Activated T-cell treated with anti-CD3 and anti-CD28 coated beads, Interleukin-2, amount 50 U/mL, for 72 hours (primary cell): Measurements from ENCODE around the gene WWOX. TPM values are rescaled to one million over a fixed set of nuclear protein-coding genes. Genes with fewer than 3 reads are reported as not detected.

ENCODE experiments used
- ATAC-seq, 2 donors: fragments of 150-1000 bp; cut with Tn5 transposase; replicated peaks in 1 of 2; 2 replicates each; pipeline ENCODE4 v1.10.0; 2021; ENCODE audit warnings: moderate library complexity in 2 of 2, mild to moderate bottlenecking in 1 of 2
- DNase-seq, 2 donors: peaks; one replicate each; pipeline ENCODE4 v3.0.0; 2021 to 2022; ENCODE audit warnings: mixed read lengths in 1 of 2
- H3K27ac Mint-ChIP-seq: one replicate; pipeline ENCODE4 v1.8.0; 2022; ENCODE audit warnings: mild to moderate bottlenecking, moderate library complexity, mixed read lengths
- H3K27me3 Mint-ChIP-seq: one replicate; pipeline ENCODE4 v1.8.0; 2022; ENCODE audit warnings: low read depth, mixed read lengths
- H3K36me3 Mint-ChIP-seq, 2 donors: one replicate each; pipeline ENCODE4 v1.8.0; 2022; ENCODE audit warnings: mixed read lengths in 2 of 2, mild to moderate bottlenecking in 1 of 2; ENCODE audit not compliant: insufficient read depth in 2 of 2
- H3K4me1 Mint-ChIP-seq: one replicate; pipeline ENCODE4 v1.8.0; 2022; ENCODE audit warnings: low read depth, mixed read lengths
- H3K4me3 Mint-ChIP-seq, 2 donors: one replicate each; pipeline ENCODE4 v1.8.0; 2022; ENCODE audit warnings: mild to moderate bottlenecking in 2 of 2, mixed read lengths in 2 of 2, moderate library complexity in 2 of 2
- H3K9me3 Mint-ChIP-seq, 2 donors: one replicate each; pipeline ENCODE4 v1.8.0; 2022; ENCODE audit warnings: mixed read lengths in 2 of 2
- total RNA-seq, 2 donors: library from RNA; stranded (reverse); gene quantifications; one replicate each; pipeline ENCODE4 v1.2.3, GENCODE V29; 2022

WWOX gene
- total RNA-seq, 2 donors from 2014 or later: 21.2 to 21.5 TPM

DNA sequence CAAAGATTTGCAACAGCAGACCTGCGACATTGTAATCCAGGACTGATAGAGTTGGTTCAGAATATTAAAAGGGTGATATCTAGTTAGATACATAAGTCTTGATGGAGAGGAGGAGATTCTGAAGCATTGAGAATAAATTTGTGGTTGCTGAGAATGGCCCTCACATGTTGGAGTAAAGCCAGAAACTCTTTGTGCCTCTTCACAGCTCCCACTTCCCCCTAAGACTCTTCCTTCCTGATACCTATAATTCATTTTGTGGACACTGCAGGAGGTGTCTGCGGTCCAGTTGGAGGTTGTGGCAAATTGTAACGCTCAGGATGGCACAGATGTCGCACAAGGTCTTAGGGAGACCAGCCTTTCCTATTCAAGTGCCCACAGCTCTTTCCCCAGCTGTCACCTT, 17.5 kb downstream of the WWOX start:
- H3K4me1 Mint-ChIP-seq: no peaks in the 10 kb centered on the region
- ATAC-seq (no peak), DNase-seq (no peak)
- no peak overlapping the region for H3K4me3 Mint-ChIP-seq
- peaks cover 2% of the 10 kb centered on the region in 2 donors for H3K36me3 Mint-ChIP-seq
- no peaks in the 10 kb centered on the region for H3K9me3 Mint-ChIP-seq
- no peaks in the 10 kb centered on the region for H3K27me3 Mint-ChIP-seq
- H3K27ac Mint-ChIP-seq: no peak overlapping the region

DNA sequence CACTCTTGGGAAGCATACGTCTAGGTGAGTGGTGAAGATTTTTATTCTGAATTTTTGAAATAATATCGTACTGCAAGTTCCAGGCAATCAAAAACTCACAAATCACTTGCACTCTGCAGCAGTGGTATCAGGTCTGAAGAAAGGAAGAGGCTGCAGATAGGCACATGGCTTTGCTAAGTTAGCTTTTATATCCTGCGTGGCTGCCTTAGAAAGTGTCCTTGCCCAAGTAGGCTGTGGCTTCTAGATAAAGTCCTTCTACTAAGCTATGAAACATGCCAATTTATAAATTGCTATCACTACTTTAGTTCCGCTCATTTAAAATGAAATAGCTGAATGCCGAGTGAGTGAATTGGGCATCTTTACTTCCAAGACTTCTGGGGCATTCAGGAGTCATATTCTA, 17.9 kb downstream of the WWOX start:
- ATAC-seq (no peak), DNase-seq (no peak)
- Mint-ChIP-seq H3K27me3 (no peaks in the 10 kb centered on the region), H3K4me1 (no peaks in the 10 kb centered on the region), H3K27ac (no peak overlapping the region), H3K36me3 (peaks cover 2% of the 10 kb centered on the region in 2 donors), H3K9me3 (no peaks in the 10 kb centered on the region), H3K4me3 (no peak overlapping the region)

DNA sequence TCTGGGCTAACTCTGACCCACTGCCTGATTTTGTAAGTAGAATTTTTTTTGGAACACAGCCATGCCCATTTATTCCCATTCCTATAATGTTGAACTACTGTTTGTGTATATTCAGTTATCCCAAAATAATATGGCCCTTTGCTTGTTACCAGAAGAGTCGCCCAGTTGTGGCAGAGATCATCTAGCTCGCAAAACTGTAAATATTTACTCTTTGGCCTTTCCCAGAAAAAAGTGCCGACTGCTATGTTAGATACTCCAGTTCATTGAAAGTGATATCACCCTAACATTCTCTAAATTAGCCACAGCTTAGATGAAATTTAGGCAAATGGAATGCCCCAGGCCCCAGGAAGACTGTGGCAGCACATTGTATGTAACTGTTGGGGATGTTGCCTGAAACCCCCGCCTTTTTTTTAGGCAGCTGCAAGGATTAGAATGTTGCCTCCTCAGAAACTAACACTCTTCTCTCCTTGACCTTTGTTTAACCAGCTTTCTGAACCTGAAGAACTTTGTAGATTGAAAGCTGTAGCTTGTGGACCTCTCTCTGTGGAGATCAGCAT, 19.1 kb downstream of the WWOX start:
- Mint-ChIP-seq H3K36me3 (peaks cover 2% of the 10 kb centered on the region in 2 donors), H3K9me3 (no peaks in the 10 kb centered on the region), H3K27me3 (no peaks in the 10 kb centered on the region), H3K4me1 (peaks cover 5% of the 10 kb centered on the region), H3K27ac (no peak overlapping the region), H3K4me3 (no peak overlapping the region)
- ATAC-seq (no peak), DNase-seq (no peak)

DNA sequence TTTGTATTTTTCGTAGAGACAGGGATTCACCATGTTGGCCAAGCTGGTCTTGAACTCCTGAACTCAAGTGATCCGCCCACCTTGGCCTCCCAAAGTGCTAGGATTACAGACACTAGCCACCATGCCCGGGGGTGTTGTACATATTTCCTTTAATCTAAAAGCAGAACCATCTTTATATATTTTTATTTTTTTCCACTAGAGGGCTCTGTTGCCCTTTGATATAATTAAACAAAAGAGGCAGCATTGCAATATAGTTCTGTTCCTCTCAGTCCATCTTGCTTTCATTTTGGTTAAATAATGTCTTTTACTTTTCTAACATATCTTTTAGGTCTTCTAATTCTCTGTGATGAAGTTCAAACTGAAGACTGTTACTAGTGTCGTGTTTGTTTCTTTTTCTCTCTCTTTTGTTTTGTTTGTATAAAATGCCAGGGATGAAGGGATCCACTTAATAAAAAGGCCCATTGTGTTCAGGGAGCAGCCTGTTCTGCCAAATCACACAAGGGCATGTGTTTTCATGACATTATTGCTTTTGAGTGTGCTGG, 23.4 kb downstream of the WWOX start:
- Mint-ChIP-seq H3K4me1 (peaks cover 5% of the 10 kb centered on the region), H3K36me3 (peaks cover 2% of the 10 kb centered on the region in 2 donors), H3K9me3 (no peaks in the 10 kb centered on the region), H3K27me3 (no peaks in the 10 kb centered on the region), H3K27ac (peak overlapping the region; percentile 97), H3K4me3 (peak overlapping the region in 1 of 2 donors; percentile 81)
- DNase-seq (peak; percentile 4 to 7), ATAC-seq (peak; percentile 65 to 66)

DNA sequence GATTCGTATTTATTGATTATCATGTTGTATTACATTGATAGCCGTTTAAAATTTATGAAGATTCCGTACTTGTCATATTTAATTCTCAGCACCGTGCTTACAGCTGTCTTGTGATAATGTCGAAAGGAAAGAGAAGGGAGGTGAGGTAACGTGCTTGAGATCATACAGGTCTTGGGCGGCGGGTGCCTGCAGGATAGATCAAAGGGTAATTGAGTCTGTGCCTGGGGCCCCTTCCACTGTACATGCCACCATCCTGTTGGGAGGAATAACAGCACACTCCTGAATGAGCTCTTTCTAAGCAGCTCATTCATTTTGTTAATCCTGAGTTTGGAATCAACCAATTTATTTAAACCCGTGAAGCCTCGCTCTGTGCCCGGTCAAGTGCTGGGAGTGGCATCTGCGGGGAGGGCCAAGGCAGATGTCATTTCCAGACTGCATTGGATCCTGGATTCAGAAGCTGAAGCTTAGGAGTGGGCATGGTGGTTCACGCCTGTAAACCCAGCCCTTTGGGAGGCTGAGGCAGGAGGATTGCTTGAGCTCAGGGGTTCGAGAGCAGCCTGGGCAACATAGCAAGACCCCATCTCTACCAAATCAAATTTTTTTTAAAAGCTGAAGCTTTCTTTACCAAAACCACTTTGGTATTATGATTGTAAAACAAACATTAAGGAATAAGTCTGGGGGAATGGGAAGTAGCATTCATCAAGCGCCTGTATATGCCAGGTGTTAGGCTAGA, 25.8 kb downstream of the WWOX start:
- ATAC-seq (no peak), DNase-seq (no peak)
- Mint-ChIP-seq H3K27me3 (no peaks in the 10 kb centered on the region), H3K36me3 (peaks cover 0 to 2% of the 10 kb centered on the region in 2 donors), H3K4me1 (peaks cover 5% of the 10 kb centered on the region), H3K9me3 (peaks cover 0 to 2% of the 10 kb centered on the region in 2 donors), H3K27ac (no peak overlapping the region), H3K4me3 (no peak overlapping the region)

DNA sequence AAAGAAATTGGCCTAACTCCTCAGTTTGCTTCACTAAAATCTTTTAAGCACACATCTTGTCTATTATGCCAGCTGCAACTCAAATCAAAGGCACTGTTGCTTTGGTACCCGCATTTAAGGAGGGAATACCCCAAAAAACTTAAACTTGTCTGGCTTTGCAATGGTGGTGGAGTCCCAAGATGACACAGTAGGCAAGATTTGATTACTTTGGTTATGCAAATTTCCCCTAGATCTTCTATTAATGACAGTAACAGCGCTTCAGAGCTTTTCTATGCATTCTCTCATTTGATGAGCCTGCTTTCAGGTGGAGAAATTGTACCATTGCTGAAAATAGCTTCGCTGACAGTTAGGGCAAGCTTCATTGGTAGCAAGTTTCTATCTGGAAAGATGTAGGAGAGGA, 27.2 kb downstream of the WWOX start:
- DNase-seq (no peak), ATAC-seq (no peak)
- Mint-ChIP-seq H3K9me3 (peaks cover 0 to 2% of the 10 kb centered on the region in 2 donors), H3K27ac (no peak overlapping the region), H3K27me3 (no peaks in the 10 kb centered on the region), H3K4me3 (no peak overlapping the region), H3K36me3 (no peaks in the 10 kb centered on the region), H3K4me1 (peaks cover 5% of the 10 kb centered on the region)

DNA sequence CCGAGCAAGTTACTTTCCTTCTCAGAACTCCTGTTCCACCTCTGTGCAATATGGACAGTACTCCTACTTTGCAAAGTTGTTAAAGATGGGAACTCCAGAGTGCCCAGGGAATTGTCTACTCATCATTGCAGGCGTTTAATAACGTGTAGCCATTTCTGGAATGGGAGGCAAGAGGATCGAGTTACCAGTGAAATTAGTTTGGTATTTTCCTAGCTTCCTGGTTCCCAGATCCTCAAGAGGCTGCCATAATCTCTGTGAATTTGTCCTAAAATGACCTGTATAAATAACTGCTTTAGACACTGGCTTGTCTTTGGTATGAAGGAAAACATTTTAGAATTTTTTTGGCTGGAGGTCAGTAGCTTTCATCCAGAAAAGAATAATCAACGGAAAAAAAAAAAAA, 27.7 kb downstream of the WWOX start:
- H3K4me1 Mint-ChIP-seq: peaks cover 5% of the 10 kb centered on the region
- H3K4me3 Mint-ChIP-seq: no peak overlapping the region
- ATAC-seq: no peak
- no peaks in the 10 kb centered on the region for H3K27me3 Mint-ChIP-seq
- no peak for DNase-seq
- H3K27ac Mint-ChIP-seq: no peak overlapping the region
- no peaks in the 10 kb centered on the region for H3K36me3 Mint-ChIP-seq
- peaks cover 0 to 2% of the 10 kb centered on the region in 2 donors for H3K9me3 Mint-ChIP-seq

DNA sequence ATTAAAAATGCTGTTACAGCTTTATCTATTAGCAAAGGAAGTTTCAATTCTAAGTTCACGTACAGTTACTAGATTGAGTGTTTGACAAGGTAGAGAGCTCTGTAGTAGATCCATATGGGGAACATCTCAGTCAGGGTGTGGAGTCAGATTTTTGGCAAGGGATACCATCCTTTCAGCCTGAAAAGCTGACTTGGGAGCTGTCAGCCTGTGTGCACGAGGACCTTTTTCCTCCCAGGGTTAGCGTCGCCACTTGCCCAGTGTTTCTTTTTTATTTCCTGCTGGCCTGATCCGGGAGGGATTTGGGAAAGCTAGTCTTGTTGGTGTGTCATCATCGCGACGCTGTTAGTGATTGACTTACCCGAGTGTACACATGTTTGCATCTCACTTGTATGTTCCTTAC, 29.5 kb downstream of the WWOX start:
- Mint-ChIP-seq H3K27ac (no peak overlapping the region), H3K9me3 (peaks cover 0 to 2% of the 10 kb centered on the region in 2 donors), H3K4me3 (no peak overlapping the region), H3K36me3 (peaks cover 0 to 2% of the 10 kb centered on the region in 2 donors), H3K27me3 (no peaks in the 10 kb centered on the region), H3K4me1 (no peaks in the 10 kb centered on the region)
- ATAC-seq (no peak), DNase-seq (no peak)

DNA sequence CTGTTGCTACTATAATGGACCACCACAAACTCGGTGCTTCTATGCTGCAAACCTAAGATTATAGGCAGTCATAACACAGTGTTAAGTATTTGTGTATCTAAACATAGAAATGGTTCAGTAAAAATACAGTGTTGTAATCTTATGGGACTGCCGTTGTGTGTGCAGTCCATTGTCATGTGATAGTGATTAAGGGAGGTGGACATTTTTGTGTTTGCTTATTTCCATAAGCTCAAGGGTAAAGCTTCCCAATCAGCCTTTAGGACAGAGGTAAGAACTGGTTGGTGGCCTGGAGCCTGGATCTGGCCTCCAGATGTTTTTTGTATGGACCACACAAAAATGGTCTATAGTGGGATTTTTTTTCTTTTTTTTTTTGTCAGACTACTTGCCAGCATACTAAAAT, 29.9 kb downstream of the WWOX start:
- no peak overlapping the region for H3K4me3 Mint-ChIP-seq
- H3K4me1 Mint-ChIP-seq: no peaks in the 10 kb centered on the region
- DNase-seq (no peak), ATAC-seq (no peak)
- H3K27me3 Mint-ChIP-seq: no peaks in the 10 kb centered on the region
- H3K27ac Mint-ChIP-seq: no peak overlapping the region
- H3K36me3 Mint-ChIP-seq: peaks cover 0 to 2% of the 10 kb centered on the region in 2 donors
- peaks cover 0 to 2% of the 10 kb centered on the region in 2 donors for H3K9me3 Mint-ChIP-seq

DNA sequence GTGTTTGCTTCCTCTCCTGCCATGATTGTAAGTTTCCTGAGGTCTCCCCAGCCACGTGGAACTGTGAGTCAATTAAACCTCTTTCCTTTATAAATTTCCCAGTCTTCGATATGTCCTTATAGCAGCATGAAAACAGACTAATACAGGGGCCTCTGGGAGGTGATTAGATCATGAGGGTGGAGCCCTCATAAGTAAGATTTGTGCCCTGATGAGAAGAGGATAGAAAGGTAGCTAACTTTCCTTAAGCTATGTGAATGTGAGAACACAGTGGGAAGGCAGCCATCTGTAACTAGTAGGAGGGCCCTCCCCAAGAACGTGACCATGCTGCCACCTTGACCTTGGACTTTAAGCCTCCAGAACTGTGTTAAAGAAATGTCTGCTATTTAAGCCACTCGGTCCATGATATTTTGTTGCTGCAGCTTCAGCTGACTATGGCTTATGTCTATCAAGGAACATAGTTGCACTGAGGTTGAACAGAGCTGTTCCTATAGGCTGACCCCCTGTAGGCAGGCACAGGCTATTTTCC, 30.7 kb downstream of the WWOX start:
- DNase-seq: no peak
- H3K27me3 Mint-ChIP-seq: no peaks in the 10 kb centered on the region
- no peak overlapping the region for H3K4me3 Mint-ChIP-seq
- ATAC-seq: no peak
- H3K9me3 Mint-ChIP-seq: peaks cover 0 to 2% of the 10 kb centered on the region in 2 donors
- peaks cover 0 to 2% of the 10 kb centered on the region in 2 donors for H3K36me3 Mint-ChIP-seq
- peaks cover 7% of the 10 kb centered on the region for H3K4me1 Mint-ChIP-seq
- H3K27ac Mint-ChIP-seq: no peak overlapping the region

DNA sequence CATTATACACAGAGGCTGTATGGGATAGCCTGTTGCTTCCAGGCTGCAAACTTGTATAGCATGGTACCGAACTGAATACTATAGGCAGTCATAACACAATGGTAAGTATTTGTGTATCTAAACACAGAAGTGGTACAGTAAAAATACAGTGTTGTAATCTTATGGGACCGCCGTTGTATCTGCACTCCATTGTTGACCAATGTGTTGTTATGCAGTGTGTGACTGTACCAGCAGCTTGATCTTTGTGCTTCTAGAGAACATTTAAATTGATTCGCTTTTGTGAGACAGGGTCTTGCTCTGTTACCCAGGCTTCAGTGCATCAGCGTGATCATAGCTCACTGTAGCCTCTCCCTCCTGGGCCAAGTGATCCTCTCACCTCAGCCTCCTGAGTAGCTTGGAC, 31.5 kb downstream of the WWOX start:
- peaks cover 0 to 2% of the 10 kb centered on the region in 2 donors for H3K36me3 Mint-ChIP-seq

DNA sequence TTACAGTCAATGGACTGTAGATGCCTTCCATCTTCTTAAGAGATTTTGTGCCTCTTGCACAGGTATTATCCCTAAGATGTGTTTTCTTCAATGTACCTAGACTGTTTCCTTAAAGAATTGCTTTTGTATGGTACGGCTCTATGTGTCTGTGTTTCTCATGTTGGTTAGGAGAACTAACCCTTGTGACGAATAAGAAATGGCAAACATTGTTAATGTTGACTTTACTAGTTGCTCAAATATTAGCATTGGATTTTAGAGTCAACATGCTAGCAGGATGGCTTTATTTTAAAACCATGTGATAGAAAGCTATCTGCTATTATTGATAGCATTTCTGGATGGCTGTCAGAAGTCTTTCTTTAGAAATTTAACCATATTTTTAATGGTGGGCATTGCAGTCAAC, 34.5 kb downstream of the WWOX start:
- Mint-ChIP-seq H3K4me1 (peaks cover 8% of the 10 kb centered on the region), H3K4me3 (no peak overlapping the region), H3K9me3 (peaks cover 0 to 2% of the 10 kb centered on the region in 2 donors), H3K27me3 (no peaks in the 10 kb centered on the region), H3K36me3 (peaks cover 0 to 2% of the 10 kb centered on the region in 2 donors), H3K27ac (no peak overlapping the region)
- DNase-seq (no peak), ATAC-seq (no peak)

More for the DNA sequence above, 31.5 kb downstream of the WWOX start:
- ATAC-seq: no peak
- Mint-ChIP-seq H3K9me3 (peaks cover 0 to 2% of the 10 kb centered on the region in 2 donors), H3K4me3 (no peak overlapping the region), H3K27ac (no peak overlapping the region), H3K27me3 (no peaks in the 10 kb centered on the region), H3K4me1 (peaks cover 8% of the 10 kb centered on the region)
- DNase-seq: no peak

DNA sequence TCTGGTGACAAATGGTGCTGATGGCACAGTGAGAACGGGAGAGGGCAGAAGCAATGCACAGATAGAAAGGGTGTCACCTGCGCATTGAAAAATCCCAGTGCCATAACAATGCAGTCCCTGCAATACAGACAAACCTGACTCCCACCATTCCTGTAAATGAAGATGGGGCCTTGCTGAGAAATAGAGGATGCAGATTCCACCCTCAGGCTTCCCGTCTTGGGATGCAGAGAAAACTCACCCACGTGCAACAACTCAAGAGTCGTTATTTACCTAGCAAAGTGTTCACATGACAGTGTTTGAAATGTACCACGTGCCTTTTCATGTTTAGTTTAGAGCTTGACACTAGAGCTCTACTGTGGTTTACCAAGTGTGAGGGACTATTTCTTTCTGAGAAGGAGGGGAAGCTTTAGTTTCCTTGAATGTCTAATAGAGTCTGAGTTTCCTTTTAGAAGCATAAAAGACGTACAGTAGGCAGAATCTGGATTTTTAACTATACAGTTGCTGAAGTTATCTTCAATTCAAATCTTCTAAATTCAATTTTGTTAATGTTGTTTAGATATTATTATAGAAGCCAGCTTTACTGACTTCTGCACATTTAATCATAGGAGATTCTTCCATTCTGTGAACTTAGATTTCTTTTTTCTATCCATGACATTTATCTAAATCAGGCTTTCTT, 35.6 kb downstream of the WWOX start:
- Mint-ChIP-seq H3K27me3 (no peaks in the 10 kb centered on the region), H3K27ac (no peak overlapping the region), H3K9me3 (no peaks in the 10 kb centered on the region), H3K36me3 (peaks cover 0 to 2% of the 10 kb centered on the region in 2 donors), H3K4me3 (no peak overlapping the region), H3K4me1 (peaks cover 8% of the 10 kb centered on the region)
- ATAC-seq (peak in 1 of 2 donors; percentile 45), DNase-seq (no peak)
